NCI-H524 treated with DMSO at 0.1 percent for 48 hours (cell line): ENCODE results near the gene LILRA6.
"Not testable (repeated sequence)": the region's sequence is repeated elsewhere in the genome, so short reads cannot be mapped to it uniquely, and the experiment has no call there.

Experiments
- DNase-seq: peaks from one replicate; lab custom pipeline; 2025; lab: John Stamatoyannopoulos, UW

The LILRA6 gene

GRCh38 chr19:54262470-54262869 is 19.9 kb upstream of the LILRA6 start:
- no peak for DNase-seq

- DNase-seq: no peak
Observed at GRCh38 chr19:54262066-54262465, 19.5 kb upstream of the LILRA6 start.

GRCh38 chr19:54257116-54257480 is 14.5 kb upstream of the LILRA6 start, which contains the start of gene LILRB5:
Gene LILRB5 (minus strand): TSS chr19:54257273. CDS start chr19:54257193, 80 bp downstream.
- DNase-seq: no peak

- DNase-seq: no peak
Observed at GRCh38 chr19:54256250-54257115, 13.9 kb upstream of the LILRA6 start.

GRCh38 chr19:54255105-54255775 is 12.7 kb upstream of the LILRA6 start:
- no peak for DNase-seq

- no peak for DNase-seq
Observed at GRCh38 chr19:54254195-54254906, 11.8 kb upstream of the LILRA6 start.

GRCh38 chr19:54253331-54254194 is 11.0 kb upstream of the LILRA6 start:
- DNase-seq: no peak

GRCh38 chr19:54252845-54253244 is 10.3 kb upstream of the LILRA6 start:
- no peak for DNase-seq

- no peak for DNase-seq
Observed at GRCh38 chr19:54252243-54252642, 9.7 kb upstream of the LILRA6 start.

GRCh38 chr19:54248016-54248601 is 5.5 kb upstream of the LILRA6 start:
- DNase-seq: no peak

GRCh38 chr19:54247106-54247930 is 4.7 kb upstream of the LILRA6 start:
- no peak for DNase-seq

- DNase-seq: no peak
Observed at GRCh38 chr19:54245936-54246335, 3.3 kb upstream of the LILRA6 start.

GRCh38 chr19:54243809-54244208 is 1.2 kb upstream of the LILRA6 start:
- DNase-seq: not testable (repeated sequence)

GRCh38 chr19:54242234-54242633 is 356 bp downstream of the LILRA6 start:
- DNase-seq: not testable (repeated sequence)

GRCh38 chr19:54240372-54241336 is 1.9 kb downstream of the LILRA6 start:
- DNase-seq: not testable (repeated sequence)

- DNase-seq: not testable (repeated sequence)
Observed at GRCh38 chr19:54239491-54240371, 2.9 kb downstream of the LILRA6 start.

GRCh38 chr19:54233941-54234340 is 8.6 kb downstream of the LILRA6 start:
- no peak for DNase-seq
